WI38 (cell line): ENCODE data around the gene PHF13.
A peak's percentile ranks its signal among the peaks of the same experiment; 100 is the strongest.
"Not testable (repeated sequence)": the region's sequence is repeated elsewhere in the genome, so short reads cannot be mapped to it uniquely, and the experiment has no call there.

Experiments used
- H3K4me3 ChIP-seq: 2 replicates; pipeline ENCODE4 v1.5.1; 2011; ENCODE audit warnings: low read depth, mild to moderate bottlenecking, control low read depth, low read length
- TF ChIP-seq, protein P1 (sequence below): IDR thresholded peaks from 2 replicates; pipeline ENCODE4 v1.5.1; 2012; ENCODE audit warnings: low read depth, mild to moderate bottlenecking, control low read depth, low read length

PHF13 gene

DNA sequence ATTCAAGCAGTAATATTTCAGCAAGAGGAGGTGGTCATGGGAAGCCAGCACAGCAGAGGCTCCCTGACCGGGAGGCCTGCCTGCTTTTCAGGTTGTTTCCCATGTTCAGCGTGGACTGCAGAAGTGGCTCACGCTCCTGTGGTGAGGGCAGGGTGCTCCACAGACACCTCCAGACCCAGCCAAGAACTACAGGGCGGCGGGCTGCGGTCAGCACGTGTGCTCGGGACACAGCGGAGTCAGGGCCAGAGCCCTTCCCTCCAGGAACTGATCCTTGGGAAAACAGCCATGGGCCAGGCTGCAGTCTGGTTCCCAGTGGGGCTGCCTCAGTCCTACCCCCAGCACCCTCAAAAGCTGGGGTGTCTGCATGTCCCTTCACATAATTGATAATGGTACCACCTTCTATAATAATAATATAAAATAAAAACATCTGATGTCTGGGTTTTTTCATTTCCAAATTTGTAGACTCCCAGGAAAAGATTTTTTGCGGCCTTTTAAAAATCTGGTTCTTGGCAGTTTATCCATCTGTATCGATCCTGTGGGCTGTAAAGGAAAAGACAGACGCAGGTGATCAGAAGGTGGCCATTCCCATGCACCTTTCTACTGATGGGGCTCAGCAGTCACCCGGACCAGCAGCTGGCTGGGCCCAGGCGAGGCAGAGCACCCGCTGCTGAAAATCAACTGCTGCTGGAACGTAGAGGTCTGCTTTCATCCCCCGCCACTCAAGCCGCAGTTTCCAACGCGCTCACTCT lies 21.8 kb downstream of the PHF13 start:
- TF ChIP-seq, protein P1, sequence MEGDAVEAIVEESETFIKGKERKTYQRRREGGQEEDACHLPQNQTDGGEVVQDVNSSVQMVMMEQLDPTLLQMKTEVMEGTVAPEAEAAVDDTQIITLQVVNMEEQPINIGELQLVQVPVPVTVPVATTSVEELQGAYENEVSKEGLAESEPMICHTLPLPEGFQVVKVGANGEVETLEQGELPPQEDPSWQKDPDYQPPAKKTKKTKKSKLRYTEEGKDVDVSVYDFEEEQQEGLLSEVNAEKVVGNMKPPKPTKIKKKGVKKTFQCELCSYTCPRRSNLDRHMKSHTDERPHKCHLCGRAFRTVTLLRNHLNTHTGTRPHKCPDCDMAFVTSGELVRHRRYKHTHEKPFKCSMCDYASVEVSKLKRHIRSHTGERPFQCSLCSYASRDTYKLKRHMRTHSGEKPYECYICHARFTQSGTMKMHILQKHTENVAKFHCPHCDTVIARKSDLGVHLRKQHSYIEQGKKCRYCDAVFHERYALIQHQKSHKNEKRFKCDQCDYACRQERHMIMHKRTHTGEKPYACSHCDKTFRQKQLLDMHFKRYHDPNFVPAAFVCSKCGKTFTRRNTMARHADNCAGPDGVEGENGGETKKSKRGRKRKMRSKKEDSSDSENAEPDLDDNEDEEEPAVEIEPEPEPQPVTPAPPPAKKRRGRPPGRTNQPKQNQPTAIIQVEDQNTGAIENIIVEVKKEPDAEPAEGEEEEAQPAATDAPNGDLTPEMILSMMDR: no peak

DNA sequence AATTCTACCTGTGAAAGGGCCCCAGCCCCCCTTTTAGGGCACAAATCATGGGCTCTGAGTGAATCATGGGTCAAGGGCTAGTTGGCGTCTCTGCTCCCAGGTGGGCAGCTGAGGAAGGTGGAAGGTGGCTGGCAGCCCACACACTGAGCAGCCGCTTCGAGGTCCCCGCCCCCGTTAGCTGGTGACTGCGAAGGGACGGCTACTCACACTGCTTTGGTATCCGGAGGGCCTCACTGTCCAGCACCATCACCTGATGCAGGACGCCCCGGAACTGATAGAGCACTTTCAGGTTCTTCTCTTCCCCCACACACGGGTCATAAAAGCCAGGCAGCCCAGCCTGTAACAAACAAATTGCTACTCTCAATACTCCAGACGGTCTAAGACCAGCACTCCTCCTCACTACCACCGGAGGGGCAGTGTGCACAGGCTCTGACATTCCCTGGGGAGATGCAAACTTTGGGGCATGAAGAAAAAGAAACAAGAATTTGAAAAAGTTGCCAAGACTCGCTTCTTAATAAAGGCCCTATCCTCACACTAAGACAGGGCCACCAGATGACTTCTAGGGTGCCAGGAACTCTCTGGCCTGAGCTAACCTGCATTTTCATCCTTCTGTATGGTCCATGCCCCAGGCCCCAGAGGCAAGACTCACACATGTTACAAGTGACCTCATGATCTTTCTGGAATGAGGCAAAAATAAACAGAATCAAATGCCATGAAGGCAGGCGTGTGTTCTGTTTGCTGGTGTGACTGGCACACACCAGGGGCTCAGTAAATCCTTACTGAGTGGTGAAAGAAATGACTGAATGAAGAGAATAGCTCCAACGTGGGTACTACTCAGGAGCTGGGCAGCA lies 22.6 kb downstream of the PHF13 start:
- H3K4me3 ChIP-seq: no peak overlapping the region
- TF ChIP-seq, protein P1: no peak

More for the DNA sequence above, 21.8 kb downstream of the PHF13 start:
- H3K4me3 ChIP-seq: no peak overlapping the region

DNA sequence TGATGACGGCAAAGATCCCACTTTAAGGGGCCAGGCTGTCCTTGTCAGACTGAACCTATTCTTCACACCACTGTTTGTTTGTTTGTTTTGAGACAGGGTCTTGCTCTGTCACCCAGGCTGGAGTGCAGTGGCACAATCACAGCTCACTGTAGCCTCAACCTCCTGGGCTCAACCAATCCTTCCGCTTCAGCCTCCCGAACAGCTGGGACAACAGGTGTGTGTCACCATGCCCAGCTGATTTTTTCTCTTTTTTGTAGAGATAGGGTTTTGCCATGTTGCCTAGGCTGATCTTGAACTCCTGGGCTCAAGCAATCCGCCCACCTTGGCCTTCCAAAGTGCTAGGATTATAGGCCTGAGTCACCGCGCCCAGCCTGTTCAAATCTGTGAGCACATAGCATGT lies 23.2 kb downstream of the PHF13 start:
- H3K4me3 ChIP-seq: not testable (repeated sequence)

DNA sequence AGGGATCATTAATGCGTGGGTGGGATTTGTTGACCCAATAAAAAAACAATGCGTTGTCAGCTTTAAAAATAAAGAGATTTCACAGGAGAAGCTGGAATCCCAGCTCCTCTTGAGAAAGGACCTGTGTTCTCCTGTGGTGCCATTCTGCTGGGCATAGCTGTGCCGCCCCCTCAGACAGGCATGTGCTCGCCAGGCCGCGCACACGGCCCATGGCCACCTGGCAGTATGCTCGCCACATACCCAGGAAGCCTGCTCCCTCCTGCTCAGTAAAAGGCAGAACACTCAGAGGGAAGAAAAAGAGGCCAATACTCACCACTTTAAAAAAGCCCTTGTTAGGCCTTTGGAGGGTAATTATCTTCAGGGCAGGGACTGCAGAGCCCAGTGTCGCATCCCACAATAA lies 24.2 kb downstream of the PHF13 start:
- no peak overlapping the region for H3K4me3 ChIP-seq
- TF ChIP-seq, protein P1: no peak

DNA sequence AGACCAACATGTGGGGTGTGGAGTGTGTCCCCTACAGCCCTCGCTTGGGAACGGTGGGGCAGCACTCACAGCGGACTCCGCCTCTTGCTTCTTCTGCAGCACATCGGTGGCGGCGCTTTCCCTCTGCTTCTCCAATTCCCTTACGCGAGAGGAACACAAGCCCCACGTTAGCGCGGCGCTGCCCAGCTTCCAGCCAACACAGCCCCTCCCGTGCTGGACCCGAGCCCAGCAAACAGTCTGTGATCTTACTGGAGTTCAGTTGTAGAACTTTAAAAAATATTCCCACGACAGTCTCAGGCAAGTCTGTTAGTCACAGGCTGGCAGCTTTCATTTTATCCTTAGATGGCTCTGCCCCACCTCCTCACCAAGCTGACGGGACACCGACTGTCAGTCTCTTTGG lies 24.7 kb downstream of the PHF13 start:
- H3K4me3 ChIP-seq: no peak overlapping the region

DNA sequence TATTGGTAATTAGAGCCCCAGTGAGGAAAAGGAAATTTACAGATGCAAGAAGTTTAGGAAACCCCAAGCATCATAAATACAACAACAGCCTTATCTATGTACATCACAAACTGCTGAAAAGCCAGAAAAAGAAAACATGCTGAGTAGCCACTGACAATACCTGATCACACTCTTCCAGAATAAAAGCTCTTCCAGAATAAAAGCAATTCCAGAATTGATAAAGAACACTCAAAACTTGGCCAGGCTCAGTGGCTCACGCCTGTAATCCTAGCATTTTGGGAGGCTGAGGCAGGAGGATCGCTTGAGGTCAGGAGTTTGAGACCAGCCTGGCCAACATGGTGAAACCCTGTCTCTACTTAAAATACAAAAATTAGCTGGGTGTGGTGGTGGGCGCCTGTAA lies 27.3 kb downstream of the PHF13 start:
- H3K4me3 ChIP-seq: not testable (repeated sequence)

More for the DNA sequence above, 24.7 kb downstream of the PHF13 start:
- TF ChIP-seq, protein P1: no peak

DNA sequence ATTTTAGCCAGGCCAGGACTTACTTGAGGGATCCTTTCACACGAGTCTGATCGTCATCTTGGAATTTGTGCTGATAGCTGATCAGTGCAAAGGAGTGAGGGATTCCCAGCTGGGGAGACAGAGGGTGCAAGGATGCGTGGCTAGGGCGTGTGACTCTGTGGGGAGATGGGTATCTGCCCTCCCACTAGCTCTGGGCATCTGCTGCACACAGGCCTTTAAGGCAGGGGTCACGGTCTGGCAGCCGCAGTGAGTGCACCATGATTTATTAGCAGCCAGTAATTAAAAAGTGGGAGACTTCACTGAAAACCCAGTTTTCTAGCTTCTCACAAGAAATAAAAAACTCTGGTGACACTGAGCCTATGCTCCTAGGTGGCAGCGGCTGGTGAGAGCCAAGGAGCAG lies 31.5 kb downstream of the PHF13 start:
- TF ChIP-seq, protein P1: no peak
- no peak overlapping the region for H3K4me3 ChIP-seq

DNA sequence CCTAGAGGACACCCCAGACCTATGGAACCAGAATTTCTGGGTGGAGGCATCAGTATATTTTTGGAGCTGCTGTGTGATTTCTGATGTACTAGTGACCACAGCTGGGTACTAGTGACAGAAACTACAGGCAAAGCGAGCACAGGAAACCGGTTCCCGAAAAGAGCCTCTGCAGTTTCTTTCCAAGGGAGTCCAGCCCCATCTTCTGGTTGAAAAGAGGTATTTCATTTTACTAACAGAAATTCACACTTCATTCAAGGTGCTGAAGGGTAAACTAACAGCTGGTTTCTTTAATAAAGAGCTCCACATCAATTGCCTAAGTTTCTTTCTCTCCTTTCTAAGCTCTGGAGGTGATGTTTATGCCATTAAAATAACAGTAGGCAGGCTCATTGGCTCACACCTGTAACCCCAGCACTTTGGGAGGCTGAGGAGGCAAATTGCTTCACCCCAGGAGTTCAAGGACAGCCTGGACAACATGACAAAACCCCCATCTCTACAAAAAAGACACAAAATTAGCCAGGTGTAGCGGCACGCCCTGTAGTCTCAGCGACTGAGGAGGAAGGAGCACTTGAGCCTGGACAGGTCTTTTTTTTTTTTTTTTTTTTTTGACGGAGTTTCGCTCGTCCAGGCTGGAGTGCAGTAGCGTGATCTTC lies 33.1 kb downstream of the PHF13 start:
- TF ChIP-seq, protein P1: peak; percentile 30
- H3K4me3 ChIP-seq: no peak overlapping the region
